Breast epithelium (tissue), 4 donors: ENCODE results near the gene NEK3. TPM values are rescaled to one million over a fixed set of nuclear protein-coding genes. Genes with fewer than 3 reads are reported as not detected.

Experiments
- DNase-seq, 2 donors: peaks; one replicate each; pipeline ENCODE4 v3.0.0-alpha.2; 2019; ENCODE audit warnings: low spot score in 2 of 2
- H3K27ac ChIP-seq, 2 donors: fragments of 200-600 bp; sonication (generic) in 1 of 2; one replicate each; pipeline ENCODE4 v1.5.1; 2016 to 2019; ENCODE audit warnings: mild to moderate bottlenecking in 1 of 2
- H3K27me3 ChIP-seq, 2 donors: fragments of 200-600 bp; sonication (generic) in 1 of 2; one replicate each; pipeline versions ENCODE4 v1.5.1 to v1.6.0; 2017 to 2019; ENCODE audit warnings: control low read depth in 1 of 2, mild to moderate bottlenecking in 1 of 2
- H3K36me3 ChIP-seq: fragments of 200-600 bp; one replicate; pipeline ENCODE4 v1.5.1; 2019
- H3K4me1 ChIP-seq, 2 donors: fragments of 200-600 bp; sonication (generic); one replicate each; pipeline ENCODE4 v1.5.1; 2016 to 2019; ENCODE audit warnings: control low read depth in 1 of 2
- H3K4me3 ChIP-seq, 3 donors: fragments of 200-600 bp; sonication (generic); 1 replicate in 2 of 3; 2 replicates in 1 of 3; pipeline ENCODE4 v1.5.1; 2016 to 2019; ENCODE audit warnings: mild to moderate bottlenecking in 3 of 3, moderate library complexity in 2 of 3
- H3K9me3 ChIP-seq, 2 donors: fragments of 200-600 bp; sonication (generic) in 1 of 2; one replicate each; pipeline ENCODE4 v1.5.1; 2016 to 2019; ENCODE audit warnings: control low read depth in 1 of 2
- POLR2A ChIP-seq: fragments of 450-650 bp; IDR thresholded peaks from one replicate; pipeline ENCODE4 v1.6.1; 2016; ENCODE audit warnings: antibody characterized with exemption, mild to moderate bottlenecking, moderate library complexity
- POLR2AphosphoS5 ChIP-seq, 3 donors: sonication (generic); formaldehyde crosslinking; IDR thresholded peaks; one replicate each; pipeline ENCODE4 v1.6.1; 2017; ENCODE audit warnings: antibody characterized with exemption in 3 of 3
- intact Hi-C: fragments of 100-400 bp; cut with DNase I; formaldehyde crosslinking; loops from one replicate; pipeline ENCODE4 v1.15.1; 2023; ENCODE audit warnings: low total_unique reads
- total RNA-seq, 3 donors: library from RNA; depleted of rRNA; stranded (reverse); fragments of >200 nt; gene quantifications; one replicate each; pipeline ENCODE4 v1.1.0, GENCODE V29; 2016
- TF ChIP-seq, protein P1 (sequence below), 3 donors: fragments of 450-650 bp; IDR thresholded peaks; one replicate each; pipeline ENCODE4 v1.5.1; 2016 to 2017; ENCODE audit warnings: antibody characterized with exemption in 3 of 3, mild to moderate bottlenecking in 3 of 3, moderate library complexity in 3 of 3

The NEK3 gene
- total RNA-seq, 3 donors from 2014 or later, result 12.5 to 16.8 (median 16.7) TPM

- H3K36me3 ChIP-seq, result no peaks in the 10 kb centered on the region
- no peak for DNase-seq
- H3K27me3 ChIP-seq, result no peaks in the 10 kb centered on the region
- TF ChIP-seq POLR2A (no peak), POLR2AphosphoS5 (IDR thresholded peaks at IDR 0.05) (no peak)
- TF ChIP-seq, protein P1, sequence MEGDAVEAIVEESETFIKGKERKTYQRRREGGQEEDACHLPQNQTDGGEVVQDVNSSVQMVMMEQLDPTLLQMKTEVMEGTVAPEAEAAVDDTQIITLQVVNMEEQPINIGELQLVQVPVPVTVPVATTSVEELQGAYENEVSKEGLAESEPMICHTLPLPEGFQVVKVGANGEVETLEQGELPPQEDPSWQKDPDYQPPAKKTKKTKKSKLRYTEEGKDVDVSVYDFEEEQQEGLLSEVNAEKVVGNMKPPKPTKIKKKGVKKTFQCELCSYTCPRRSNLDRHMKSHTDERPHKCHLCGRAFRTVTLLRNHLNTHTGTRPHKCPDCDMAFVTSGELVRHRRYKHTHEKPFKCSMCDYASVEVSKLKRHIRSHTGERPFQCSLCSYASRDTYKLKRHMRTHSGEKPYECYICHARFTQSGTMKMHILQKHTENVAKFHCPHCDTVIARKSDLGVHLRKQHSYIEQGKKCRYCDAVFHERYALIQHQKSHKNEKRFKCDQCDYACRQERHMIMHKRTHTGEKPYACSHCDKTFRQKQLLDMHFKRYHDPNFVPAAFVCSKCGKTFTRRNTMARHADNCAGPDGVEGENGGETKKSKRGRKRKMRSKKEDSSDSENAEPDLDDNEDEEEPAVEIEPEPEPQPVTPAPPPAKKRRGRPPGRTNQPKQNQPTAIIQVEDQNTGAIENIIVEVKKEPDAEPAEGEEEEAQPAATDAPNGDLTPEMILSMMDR (IDR thresholded peaks at IDR 0.05), result no peak
- intact Hi-C loops, result no loop called here
- no peak overlapping the region for H3K4me3 ChIP-seq
- no peaks in the 10 kb centered on the region for H3K9me3 ChIP-seq
- H3K27ac ChIP-seq, result no peak overlapping the region
- H3K4me1 ChIP-seq, result no peaks in the 10 kb centered on the region
Measured at GRCh38 chr13:52147225-52147624, 12.2 kb downstream of the NEK3 start.

DNA sequence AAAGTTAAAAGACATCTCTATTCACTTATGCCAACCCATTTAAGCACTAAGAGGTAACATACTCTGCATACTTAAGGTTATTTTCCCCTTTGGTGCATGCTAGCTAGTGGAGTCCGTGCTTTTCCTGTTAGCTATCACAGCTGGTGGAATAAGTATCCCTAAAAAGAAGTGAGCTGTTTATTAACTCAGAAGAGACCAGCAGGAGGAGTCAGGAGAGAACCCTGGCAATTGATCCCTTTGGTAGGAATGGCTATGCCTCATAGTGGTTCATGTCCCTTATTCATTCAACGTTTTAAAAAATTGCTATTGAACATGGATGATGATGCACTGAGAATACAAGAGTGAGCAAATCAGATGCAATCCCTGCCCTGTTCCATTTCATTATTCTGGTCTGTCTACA, 18.1 kb downstream of the NEK3 start:
- H3K4me3 ChIP-seq, result no peak overlapping the region
- intact Hi-C loops, result no loop called here
- TF ChIP-seq POLR2A, result no peak
- TF ChIP-seq POLR2AphosphoS5 (IDR thresholded peaks at IDR 0.05), result no peak
- TF ChIP-seq, protein P1 (IDR thresholded peaks at IDR 0.05), result no peak
- H3K36me3 ChIP-seq, result no peaks in the 10 kb centered on the region
- DNase-seq, result no peak
- no peak overlapping the region for H3K27ac ChIP-seq
- no peaks in the 10 kb centered on the region for H3K4me1 ChIP-seq
- H3K9me3 ChIP-seq, result no peaks in the 10 kb centered on the region
- no peaks in the 10 kb centered on the region for H3K27me3 ChIP-seq

GRCh38 chr13:52137489-52137888, 21.9 kb downstream of the NEK3 start:
- no peaks in the 10 kb centered on the region for H3K4me1 ChIP-seq
- H3K27ac ChIP-seq, result no peak overlapping the region
- DNase-seq, result no peak
- H3K9me3 ChIP-seq, result no peaks in the 10 kb centered on the region
- H3K4me3 ChIP-seq, result no peak overlapping the region
- H3K27me3 ChIP-seq, result no peaks in the 10 kb centered on the region
- intact Hi-C loops, result no loop called here
- no peak for TF ChIP-seq POLR2AphosphoS5 (IDR thresholded peaks at IDR 0.05)
- no peak for TF ChIP-seq POLR2A
- TF ChIP-seq, protein P1 (IDR thresholded peaks at IDR 0.05), result no peak
- H3K36me3 ChIP-seq, result peaks cover 11% of the 10 kb centered on the region

DNA sequence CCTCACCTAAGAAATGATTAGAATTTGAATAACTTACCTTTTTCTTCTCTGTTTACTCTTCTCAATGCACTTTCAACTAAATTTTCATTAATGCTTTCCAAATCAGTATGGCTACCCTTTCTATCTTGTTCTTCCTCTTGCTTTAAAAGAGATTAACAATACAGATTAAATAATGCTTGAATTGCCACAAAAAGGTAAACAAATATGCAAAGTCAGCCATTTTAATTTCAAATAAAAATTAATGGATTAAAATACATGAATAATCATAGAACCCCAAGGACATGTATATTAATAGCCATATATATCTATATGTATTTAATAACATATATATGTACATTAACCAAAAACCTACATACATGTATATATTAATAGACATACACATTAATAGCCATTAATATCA, 22.6 kb downstream of the NEK3 start:
- Histone ChIP-seq H3K27ac (no peak overlapping the region), H3K27me3 (no peaks in the 10 kb centered on the region), H3K36me3 (peaks cover 11% of the 10 kb centered on the region), H3K9me3 (no peaks in the 10 kb centered on the region), H3K4me3 (no peak overlapping the region), H3K4me1 (no peaks in the 10 kb centered on the region)
- no peak for DNase-seq
- intact Hi-C loops, result no loop called here
- TF ChIP-seq, protein P1 (IDR thresholded peaks at IDR 0.05), result no peak
- no peak for TF ChIP-seq POLR2A
- TF ChIP-seq POLR2AphosphoS5 (IDR thresholded peaks at IDR 0.05), result no peak

DNA sequence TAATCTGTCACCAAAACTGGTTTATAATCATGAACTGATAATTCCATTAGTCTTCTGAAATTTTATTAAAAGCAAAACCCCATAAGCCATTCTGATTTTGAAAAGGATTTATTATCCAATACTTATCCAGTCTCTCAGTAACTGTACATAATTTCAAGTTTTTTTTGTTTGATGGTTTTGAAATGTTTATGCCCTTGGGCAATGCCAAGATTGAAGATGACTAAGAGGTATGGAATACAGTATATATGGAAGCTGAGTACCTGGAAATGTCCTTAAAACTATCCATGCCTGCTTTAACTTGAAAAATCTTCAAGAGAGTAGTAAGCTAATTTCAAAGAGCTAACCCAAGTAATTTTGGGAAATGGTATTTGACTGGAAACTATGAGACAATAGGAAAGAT, 28.8 kb downstream of the NEK3 start:
- intact Hi-C loops, result no loop called here
- Histone ChIP-seq H3K9me3 (no peaks in the 10 kb centered on the region), H3K36me3 (peaks cover 8% of the 10 kb centered on the region), H3K4me1 (no peaks in the 10 kb centered on the region), H3K27me3 (no peaks in the 10 kb centered on the region), H3K4me3 (no peak overlapping the region), H3K27ac (no peak overlapping the region)
- no peak for TF ChIP-seq POLR2AphosphoS5 (IDR thresholded peaks at IDR 0.05)
- DNase-seq, result no peak
